Pulmonary artery endothelial cell (primary cell): Measurements from ENCODE around the gene XRCC3. TPM values are rescaled to one million over a fixed set of nuclear protein-coding genes. Genes with fewer than 3 reads are reported as not detected.

ENCODE experiments used
- DNase-seq: peaks from one replicate; pipeline ENCODE4 v3.0.0-alpha.2; 2011; ENCODE audit warnings: low read depth, low spot score
- total RNA-seq: library from RNA; depleted of rRNA; stranded (reverse); fragments of >200 nt; gene quantifications from 2 replicates; pipeline ENCODE4 v1.2.3, GENCODE V29; 2014

XRCC3 gene
- total RNA-seq, 1 donor from 2014 or later = 17.4 TPM

DNA sequence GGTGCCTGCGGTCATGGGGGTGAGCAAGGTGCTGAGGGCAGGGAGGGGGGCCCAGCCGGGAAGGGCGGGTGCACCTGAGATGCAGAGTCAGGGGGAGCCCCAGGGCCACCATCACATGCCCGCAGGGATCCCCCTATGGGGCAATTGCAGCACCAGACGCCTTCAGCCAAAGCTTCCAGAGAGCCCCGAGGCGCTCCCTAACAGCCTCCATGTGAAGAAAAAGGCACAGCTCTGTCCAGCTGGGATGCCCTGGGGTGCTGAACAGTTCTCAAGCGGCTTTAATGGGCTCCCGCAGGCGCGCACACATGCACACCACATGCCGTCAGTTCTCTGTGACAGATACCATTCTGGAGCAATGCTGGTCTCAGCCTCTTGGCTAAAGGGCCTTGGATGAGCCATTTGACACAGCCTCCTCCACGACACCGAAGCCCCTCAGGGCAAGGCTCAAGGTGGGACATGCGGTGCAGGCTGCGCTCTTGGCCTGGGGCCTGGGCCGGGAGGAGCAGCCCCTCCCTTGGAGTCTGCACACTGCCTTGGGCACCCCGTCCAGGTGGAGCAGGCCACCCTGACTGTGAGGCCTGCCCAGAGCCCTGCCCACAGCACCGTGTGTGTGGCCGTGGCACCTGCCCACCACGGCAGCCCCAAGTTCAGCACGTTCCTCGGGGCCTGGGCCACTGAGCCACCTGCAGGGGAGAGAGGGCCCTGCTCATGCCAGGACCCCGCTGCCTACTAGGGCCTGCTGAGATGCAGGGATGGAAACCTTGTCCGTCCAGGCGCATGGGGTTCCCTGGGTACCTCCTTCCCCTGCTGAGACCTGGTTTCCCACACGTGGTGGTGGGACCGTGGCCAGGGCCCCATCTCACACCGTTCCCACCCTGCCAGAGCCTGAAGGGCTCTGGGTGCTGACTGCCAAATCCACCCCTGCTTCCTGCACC lies 7.7 kb downstream of the XRCC3 start:
- no peak for DNase-seq

DNA sequence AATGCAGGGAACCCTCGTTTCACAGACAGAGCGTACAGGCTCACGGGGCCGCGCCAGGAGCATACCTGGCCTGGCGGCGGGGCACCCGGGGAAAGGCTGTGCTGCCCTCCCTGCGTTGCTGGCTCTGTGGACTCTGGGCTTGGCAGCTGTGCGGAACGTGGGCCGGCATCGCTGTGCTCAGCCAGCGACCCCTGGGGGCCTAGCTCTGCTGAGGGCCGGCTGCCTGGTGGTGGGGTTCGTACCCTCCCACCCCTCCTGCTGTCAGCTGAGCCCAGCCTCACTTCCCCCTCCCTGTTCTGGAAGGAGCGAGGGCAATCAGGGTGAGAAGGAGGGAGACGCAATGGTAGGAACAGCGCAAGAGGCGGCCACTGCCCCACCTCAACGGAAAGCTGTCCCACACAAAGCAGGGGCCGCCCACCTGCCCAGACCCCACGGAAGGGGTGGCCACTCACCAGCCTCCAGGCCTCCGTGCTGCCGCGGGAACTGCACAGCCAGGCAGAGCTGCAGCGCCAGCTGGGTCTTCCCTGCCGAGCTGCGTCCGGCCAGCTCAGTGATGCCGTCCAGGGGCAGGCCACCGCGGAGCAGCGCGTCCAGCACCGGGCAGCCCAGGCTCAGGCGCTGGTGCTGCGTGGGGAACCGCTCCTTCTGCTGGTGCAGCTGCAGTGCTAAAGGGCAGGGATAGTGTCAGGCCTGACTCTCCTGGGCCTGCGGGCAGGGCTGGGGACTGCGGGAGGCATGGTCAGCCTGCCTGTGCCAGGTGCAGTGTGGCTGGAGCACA lies 8.5 kb downstream of the XRCC3 start:
- no peak for DNase-seq

- DNase-seq = no peak
Measured at GRCh38 chr14:103705504-103706284, 9.6 kb downstream of the XRCC3 start.

GRCh38 chr14:103705118-103705503 lies 10.1 kb downstream of the XRCC3 start:
- peak; percentile 48 for DNase-seq

GRCh38 chr14:103704708-103705107 lies 10.5 kb downstream of the XRCC3 start:
- no peak for DNase-seq

DNA sequence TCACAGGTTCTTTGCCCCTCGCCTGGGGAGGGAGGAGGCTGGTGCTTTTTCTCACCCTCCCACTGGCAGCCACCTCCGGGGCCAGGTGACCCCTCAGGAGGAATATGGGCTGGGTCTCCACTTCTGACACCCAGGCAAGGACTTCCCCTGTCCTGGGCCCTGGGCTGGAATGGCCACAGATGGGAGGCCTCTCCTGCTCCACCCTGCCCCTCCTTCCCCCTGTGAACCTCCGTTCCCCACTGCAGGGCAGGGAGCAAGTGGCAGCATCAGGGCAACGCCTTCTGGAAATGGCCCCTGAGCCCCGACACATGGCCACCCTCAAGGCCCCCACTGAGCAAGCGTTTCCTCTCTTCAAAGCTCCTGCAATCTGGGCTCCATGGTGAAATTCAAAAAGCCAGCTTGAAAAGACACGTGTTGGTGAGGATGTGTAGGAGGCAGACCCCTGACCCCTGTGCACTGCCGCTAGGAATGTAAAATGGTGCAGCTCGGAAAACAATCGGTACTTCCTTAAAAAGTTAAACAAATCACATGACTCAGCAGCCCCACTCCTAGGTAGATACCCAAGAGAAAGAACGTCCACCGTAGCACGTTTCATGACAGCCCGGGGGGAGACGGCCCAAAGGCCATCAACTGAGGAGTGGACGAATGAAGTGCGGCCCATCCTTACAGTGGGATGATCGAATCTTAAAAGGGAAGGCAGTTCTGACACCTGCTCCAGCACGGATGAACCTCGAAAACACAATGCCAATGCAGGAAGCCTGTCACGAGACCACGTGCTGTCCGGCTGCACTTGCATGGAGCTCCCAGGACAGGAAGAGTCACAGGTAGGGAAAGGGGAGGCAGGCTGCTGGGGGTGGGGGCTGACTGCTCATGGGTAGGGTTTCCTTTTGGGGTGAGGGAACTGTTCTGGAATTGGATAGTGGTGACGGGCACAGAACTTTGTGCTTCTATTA lies 11.5 kb downstream of the XRCC3 start:
- no peak for DNase-seq

- DNase-seq = no peak
Measured at GRCh38 chr14:103702497-103703432, 12.5 kb downstream of the XRCC3 start.

DNA sequence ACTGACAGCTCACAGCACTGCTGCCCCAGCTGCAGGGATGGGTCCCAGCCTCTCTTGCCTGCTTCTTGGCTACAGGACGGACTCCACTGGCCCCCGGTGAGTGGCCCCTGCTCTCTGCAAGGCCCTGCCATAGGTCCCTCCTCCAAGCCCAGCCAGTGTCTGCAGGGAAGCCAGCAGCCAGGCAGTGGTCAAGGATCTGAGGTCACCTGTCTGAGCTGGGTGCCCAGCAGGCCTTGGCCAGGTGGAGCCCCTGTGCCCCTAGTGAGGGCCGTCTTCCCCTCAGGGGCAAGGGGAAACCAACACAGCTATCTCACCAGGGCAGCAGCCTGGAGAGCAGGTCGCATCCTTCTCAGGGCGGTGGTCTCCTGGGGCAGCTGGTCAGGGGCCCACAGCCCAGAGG lies 13.2 kb downstream of the XRCC3 start:
- no peak for DNase-seq

- no peak for DNase-seq
Measured at GRCh38 chr14:103700753-103701490, 14.3 kb downstream of the XRCC3 start.

GRCh38 chr14:103699901-103700752 lies 15.1 kb downstream of the XRCC3 start:
- no peak for DNase-seq

GRCh38 chr14:103699261-103699661 lies 16.0 kb downstream of the XRCC3 start:
- DNase-seq = no peak

DNA sequence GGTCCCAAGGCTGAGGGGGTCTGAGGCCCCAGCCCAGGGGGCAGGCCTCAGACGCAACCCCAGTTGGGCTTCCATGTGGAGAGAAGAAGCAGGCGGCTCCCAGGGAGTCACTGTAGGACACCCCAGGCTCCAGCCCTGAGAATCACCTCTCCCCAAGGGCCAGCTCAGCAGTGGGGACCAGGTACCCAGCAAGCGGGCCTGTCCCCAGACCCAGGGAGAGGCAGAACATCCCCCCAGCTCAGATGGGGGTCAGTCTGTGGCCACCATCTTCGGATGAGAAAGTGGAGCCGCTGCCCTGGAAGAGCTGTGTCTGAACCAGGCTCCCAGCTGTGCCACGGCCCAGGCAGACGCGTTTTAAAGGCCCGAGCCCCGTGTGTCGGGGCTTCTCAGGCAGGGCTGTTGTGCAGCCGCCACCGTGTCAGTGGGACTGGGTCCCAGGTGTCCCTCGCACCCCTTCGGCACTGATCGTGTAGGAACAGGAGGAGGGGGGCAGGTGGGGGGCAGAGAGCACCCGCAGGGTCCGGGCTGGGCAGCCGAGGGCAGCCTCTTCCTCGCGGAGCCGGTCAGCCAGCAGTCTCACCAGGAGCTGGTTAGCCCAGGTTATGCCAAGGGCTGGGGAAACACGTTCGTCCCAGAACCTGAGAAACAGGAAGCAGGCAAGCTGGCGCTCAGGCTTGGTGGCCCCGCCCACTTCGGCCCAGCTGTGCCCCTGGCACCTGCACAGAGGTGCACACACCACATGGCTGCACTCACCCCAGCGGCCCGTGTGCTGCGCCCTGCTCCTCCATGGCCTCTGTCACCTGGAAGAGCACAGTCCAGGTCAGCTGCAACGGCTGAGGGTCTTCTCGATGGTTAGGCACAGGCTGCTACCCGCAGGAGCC lies 16.6 kb downstream of the XRCC3 start:
- no peak for DNase-seq

DNA sequence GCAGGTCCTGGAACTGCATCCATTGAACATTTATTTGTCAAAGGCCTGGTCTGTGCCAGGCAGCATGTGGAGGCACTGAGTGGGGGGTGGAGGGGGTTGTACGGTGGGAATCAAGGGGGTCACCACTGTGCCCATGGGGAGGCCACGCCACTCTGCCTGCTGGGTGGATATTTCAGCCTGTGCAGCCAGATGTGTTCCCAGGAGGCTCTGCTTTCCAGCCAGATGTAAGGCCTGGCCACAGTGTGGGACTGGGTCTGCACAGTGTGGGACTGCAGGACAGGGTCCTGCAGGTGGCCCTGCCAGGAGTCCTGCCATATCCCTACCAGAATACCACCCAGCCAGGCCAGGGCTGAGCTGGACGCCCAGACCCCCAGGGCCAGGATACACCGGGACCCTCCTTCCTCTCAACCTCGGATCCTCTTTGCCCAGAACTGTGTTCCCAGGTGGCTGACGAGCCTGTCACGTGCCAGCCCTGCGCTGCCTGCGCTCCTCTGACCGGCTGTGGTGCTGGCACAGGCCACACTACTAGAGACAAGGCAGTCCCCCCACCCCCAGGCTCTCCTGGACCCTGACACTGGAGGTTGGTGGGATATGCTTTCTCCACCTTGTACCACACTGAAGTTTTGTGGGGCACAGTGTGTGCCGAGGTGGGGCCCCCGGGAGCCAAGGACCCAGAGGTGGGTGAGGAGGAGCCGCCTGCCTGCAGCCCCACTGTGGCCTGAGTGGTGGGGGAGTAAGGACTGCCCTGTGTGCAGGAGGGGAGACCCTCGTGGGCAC lies 17.5 kb downstream of the XRCC3 start:
- DNase-seq = no peak

DNA sequence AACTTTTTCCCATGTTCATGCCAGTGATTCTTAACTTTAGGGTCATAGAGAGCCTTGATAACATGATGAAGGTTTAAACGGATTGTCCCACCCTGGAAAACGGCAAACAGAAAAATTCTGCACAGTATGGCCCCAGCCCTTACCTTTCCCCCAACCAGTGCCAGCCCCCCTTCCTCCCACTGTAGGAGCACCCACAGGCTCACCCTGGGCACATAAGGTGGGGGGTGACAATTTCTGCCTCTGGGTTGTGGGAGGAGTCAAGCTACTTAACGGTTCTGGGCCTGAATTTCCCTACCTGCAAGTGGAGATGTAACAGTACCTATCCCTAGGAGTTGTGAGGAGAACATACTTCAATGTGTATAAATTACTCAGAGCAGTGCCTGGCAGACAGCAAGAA lies 18.0 kb downstream of the XRCC3 start:
- no peak for DNase-seq

- no peak for DNase-seq
Measured at GRCh38 chr14:103696466-103697071, 18.7 kb downstream of the XRCC3 start.

DNA sequence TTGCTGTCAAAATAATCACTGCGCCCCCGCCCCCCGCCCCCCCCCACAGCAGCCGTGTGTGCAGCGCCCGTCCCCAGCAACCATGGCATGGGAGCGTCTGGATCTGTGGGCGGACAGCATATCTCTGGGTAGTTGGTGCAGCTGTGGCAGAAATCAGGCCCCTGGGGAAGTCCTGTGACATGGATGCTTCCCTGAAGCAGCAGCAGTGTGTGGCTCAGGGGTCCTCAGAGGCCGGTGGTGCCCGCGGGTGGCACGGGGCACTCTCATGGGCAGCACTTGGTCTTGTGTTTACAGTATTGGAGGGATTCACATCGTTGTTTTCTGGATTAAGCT lies 19.2 kb downstream of the XRCC3 start:
- no peak for DNase-seq
